ENCODE data around the gene ROBO2.

- TF ChIP-seq POLR2AphosphoS5 (IDR thresholded peaks at IDR 0.05; ENCODE audit: low read depth) (no peak), CTCF (IDR thresholded peaks at IDR 0.05; ENCODE audit: insufficient read depth, low read length) (no peak), REST (IDR thresholded peaks at IDR 0.05; ENCODE audit: insufficient replicate concordance, low read depth) (no peak), GABPA (IDR thresholded peaks at IDR 0.05; ENCODE audit: low read depth) (no peak)
Observed at GRCh38 chr3:77051591-77051990, 11.7 kb downstream of the ROBO2 start.
